HG03095 (cell line): ENCODE data around the gene TRPV4.

Experiments
- ATAC-seq: cut with Tn5 transposase; IDR thresholded peaks from one replicate; pipeline ENCODE4 v1.9.1; 2021; ENCODE audit warnings: moderate library complexity; ENCODE audit not compliant: unreplicated experiment

Gene TRPV4

DNA sequence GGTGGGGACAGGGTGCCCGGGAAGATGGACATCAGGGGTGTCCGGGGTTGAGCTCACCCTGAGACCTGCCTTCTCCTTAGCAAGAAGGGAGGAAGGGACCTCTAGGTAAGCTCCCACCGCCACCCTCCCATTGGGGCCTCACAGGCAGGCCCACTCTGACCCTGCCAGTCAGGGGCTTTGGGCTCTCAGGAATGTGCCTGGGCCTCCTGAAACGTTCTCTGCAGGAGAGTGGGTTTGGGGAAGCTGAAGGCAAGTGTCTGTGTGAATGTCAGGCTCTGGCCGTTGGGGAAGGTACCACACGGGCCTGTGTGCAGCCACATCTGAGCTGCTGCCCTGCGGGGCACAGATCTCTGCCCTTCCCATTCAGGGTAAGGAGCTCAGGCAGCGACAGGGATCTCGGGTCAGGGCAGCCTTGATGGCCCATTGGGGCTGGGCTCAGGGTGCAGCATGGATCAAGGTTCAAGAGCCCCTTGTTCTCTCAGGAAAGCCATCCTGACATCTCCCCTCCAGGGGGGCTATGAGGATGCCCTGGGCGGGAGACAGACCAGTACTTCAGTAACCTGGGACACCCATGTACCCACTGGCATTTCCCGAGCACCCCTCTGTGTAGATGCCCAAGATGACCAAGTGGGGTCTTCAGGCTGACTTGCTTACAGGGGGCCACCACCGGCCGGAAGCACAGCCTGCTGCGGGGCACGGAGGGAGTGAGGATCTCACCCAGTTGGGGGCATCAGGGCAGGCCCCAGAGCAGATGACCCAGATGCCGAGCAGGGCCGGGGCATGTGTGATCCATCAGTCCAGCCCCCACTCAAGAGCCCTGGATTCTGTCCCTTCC lies 89.9 kb downstream of the TRPV4 start:
- no peak for ATAC-seq

GRCh38 chr12:109741970-109742703 lies 91.1 kb downstream of the TRPV4 start:
- ATAC-seq, result no peak

DNA sequence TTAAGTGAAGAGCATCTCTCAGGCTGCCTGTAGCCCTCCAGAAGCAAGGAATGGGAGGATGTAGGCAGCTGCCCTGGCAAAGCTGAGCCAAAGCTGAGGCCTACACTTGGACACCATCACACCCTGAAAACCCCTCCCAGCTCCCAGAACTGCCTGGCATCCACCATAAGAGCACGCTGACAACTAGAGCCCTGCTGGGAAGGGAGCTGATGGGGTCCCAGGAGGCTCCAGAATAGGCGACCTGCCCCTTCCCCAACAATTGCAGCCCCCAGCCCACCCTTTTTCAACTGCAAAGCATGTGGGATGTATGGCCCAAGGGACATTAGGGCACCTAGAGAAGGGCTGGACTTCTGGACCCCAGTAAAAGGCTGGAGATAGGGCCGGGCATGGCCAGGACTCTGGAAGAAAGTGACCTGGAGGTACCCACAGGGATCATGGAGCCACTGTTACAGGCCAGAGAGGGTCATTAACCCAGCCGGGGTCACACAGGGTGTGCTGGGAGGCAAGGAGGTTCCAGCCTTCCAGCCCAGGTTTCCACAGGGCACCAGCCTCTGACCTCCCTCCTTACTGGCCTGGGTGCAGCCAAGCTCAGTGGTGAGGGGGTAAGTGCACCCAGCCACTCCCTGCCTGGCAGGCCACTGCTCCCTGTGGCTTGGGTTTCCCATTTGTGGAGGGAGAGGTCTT lies 91.8 kb downstream of the TRPV4 start:
- no peak for ATAC-seq

GRCh38 chr12:109740694-109741245 lies 92.4 kb downstream of the TRPV4 start:
- no peak for ATAC-seq

- no peak for ATAC-seq
These were observed 93.2 kb downstream of the TRPV4 start for GRCh38 chr12:109739747-109740693.

DNA sequence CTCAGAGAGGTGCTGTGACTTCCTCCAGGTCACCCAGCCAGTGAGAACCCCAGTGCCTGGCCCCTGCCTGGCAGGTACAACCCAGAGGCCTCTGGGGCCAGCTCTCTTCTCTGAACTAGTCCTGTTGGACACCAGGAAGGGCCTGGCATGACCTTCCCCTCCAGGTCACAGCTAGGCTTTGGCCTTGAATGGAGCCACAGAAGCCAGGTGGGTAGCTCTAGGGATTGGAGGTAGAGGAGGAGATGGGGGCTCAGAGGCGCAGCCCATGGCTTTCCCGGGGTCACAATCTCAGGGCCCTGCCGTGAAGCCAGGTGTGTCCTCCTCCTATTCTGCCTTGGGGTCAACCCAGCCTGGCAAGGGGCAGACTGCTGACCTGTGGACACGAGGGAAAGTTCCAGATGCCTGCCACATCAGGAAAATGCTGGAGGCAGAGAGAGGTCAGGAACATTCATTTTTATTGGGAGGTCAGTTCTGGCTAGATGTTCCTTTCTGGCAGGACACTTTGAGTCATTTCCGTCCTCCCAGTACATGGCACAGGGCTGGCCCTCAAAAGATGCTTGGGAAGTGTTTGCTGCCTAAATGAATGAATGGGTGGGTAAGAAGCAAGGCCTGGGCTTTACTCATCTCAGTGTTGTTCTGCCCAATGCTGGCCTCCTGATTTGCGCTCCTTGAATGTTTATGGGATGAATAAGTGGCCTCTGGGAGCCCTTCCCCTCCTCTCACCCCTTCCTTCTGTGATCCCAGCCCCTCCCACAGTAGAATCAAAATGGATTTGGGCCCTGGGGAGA lies 94.1 kb downstream of the TRPV4 start:
- no peak for ATAC-seq

DNA sequence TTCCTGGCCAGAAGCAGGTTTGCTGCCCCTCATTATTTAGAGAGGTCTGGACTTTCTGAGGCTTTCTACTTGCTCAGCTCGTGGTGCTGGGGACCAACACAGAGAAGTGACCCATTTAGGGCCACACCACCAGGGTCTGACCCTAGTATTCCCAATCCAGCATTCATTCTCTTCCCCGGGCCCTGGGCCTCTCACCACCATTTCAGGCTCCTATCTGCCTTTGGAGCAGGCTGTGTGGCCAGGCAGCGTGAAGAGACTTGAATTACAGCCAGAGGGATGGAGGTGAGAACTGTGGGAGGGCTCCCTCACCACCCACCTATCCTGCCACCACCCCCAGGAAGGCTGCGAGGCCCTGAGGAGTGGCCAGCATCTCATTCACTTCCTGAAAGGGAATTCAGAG lies 95.0 kb downstream of the TRPV4 start:
- no peak for ATAC-seq

GRCh38 chr12:109737631-109738030 lies 95.6 kb downstream of the TRPV4 start:
- ATAC-seq, result no peak

DNA sequence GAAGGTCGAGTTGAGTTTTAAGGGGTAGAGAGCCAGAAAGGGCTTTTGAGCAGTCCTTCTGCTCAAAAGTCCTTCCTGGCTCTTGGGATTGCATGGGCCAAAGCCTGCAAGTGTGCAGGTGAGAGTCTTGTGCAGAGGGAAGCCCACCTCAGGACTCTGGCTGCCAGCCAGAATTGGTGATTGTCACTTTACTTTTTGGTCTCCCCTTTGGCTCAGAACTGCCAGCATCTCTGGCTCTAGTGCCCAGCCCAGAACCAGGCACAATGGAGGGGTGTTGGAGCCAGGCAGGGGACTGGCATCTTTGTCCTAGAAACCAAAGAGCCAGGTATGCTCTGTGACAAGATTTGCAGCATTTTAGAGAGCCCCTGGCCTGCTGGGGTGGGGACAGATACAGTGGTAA lies 96.1 kb downstream of the TRPV4 start:
- no peak for ATAC-seq

- ATAC-seq, result no peak
These were observed 96.6 kb downstream of the TRPV4 start for GRCh38 chr12:109736552-109737108.

GRCh38 chr12:109735825-109736551 lies 97.2 kb downstream of the TRPV4 start:
- ATAC-seq, result no peak

GRCh38 chr12:109735051-109735521 lies 98.1 kb downstream of the TRPV4 start:
- no peak for ATAC-seq

DNA sequence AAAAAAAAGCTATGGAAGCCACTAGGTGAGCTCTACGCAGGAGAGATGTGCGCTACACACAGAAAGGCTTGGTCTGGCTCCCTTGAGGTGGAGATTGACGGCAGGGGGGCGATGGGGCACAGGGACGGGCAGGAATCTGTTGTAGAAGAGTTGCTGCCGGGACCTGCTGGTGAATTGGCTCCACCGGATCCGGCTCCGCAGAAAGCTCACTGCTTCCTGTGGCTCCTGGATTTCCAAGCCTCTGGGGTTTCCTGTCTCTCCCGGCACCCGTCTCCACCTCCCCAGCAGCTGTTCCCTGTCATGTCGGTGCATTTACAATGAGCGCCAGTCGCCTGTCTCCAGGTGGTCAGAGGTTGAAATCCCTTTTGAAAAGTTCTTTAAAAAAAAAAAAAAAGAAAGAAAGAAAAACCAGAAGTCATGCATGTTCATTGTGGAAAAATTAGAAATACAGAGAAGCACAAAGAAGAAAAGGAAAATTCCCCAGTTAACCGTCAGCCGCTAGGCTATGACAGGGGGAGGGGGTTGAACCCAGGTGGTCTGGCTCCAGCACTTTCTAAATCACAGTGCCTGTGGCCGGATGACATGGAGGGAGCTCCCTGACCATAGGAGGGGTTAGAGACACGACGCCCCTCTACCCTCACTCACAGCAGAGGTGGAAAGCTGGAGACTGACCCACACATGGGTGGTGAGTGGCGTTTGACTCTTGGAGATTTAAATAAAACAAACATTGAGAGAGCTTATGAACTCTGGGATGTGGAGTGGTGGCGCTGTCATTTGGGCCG lies 98.8 kb downstream of the TRPV4 start:
- no peak for ATAC-seq
